Parathyroid adenoma (tissue), 2 donors: ENCODE measurements around the gene FAM83E.
"Not testable (repeated sequence)": the region's sequence is repeated elsewhere in the genome, so short reads cannot be mapped to it uniquely, and the experiment has no call there.

Source experiments
- H2AFZ ChIP-seq: fragments of 300-600 bp; sonication (generic); one replicate; pipeline ENCODE4 v1.7.0; 2017; ENCODE audit warnings: antibody characterized with exemption, mild to moderate bottlenecking
- H3K27ac ChIP-seq: fragments of 300-600 bp; sonication (generic); one replicate; pipeline ENCODE4 v1.7.0; 2017
- H3K27me3 ChIP-seq: fragments of 300-600 bp; sonication (generic); one replicate; pipeline ENCODE4 v1.7.0; 2017; ENCODE audit warnings: low read length; ENCODE audit not compliant: control insufficient read depth, insufficient read depth
- H3K36me3 ChIP-seq: fragments of 300-600 bp; sonication (generic); one replicate; pipeline ENCODE4 v1.7.0; 2017; ENCODE audit warnings: low read length; ENCODE audit not compliant: control insufficient read depth, insufficient read depth
- H3K4me1 ChIP-seq: fragments of 300-600 bp; sonication (generic); one replicate; pipeline ENCODE4 v1.7.0; 2017; ENCODE audit warnings: control low read depth
- H3K4me2 ChIP-seq: fragments of 300-600 bp; sonication (generic); one replicate; pipeline ENCODE4 v1.7.0; 2017; ENCODE audit warnings: low read length
- H3K4me3 ChIP-seq: fragments of 300-600 bp; sonication (generic); one replicate; pipeline ENCODE4 v1.7.0; 2017; ENCODE audit warnings: low read depth, low read length
- H3K79me2 ChIP-seq: fragments of 300-600 bp; sonication (generic); one replicate; pipeline ENCODE4 v1.7.0; 2017; ENCODE audit warnings: control low read depth
- H3K9ac ChIP-seq: fragments of 300-600 bp; sonication (generic); one replicate; pipeline ENCODE4 v1.7.0; 2017; ENCODE audit warnings: mild to moderate bottlenecking
- H3K9me3 ChIP-seq: fragments of 300-600 bp; sonication (generic); one replicate; pipeline ENCODE4 v1.7.0; 2017; ENCODE audit warnings: low read length; ENCODE audit not compliant: control insufficient read depth
- CTCF ChIP-seq: fragments of 300-600 bp; sonication (generic); IDR thresholded peaks from one replicate; pipeline ENCODE4 v1.7.0; 2017; ENCODE audit warnings: antibody characterized with exemption, mild to moderate bottlenecking
- donor health status: primary hyperparathyroidism.

FAM83E gene

GRCh38 chr19:48660852-48661710 lies 46.2 kb upstream of the FAM83E start:
- TF ChIP-seq CTCF, result no peak

GRCh38 chr19:48659768-48660167 lies 44.9 kb upstream of the FAM83E start:
- TF ChIP-seq CTCF, result no peak
- no peak overlapping the region for H3K9ac ChIP-seq
- no peaks in the 10 kb centered on the region for H3K4me1 ChIP-seq
- H3K27me3 ChIP-seq, result no peaks in the 10 kb centered on the region
- H3K27ac ChIP-seq, result no peak overlapping the region
- no peak overlapping the region for H3K4me3 ChIP-seq
- no peaks in the 10 kb centered on the region for H3K36me3 ChIP-seq
- H3K9me3 ChIP-seq, result no peaks in the 10 kb centered on the region
- no peak overlapping the region for H3K4me2 ChIP-seq
- H3K79me2 ChIP-seq, result no peaks in the 10 kb centered on the region
- no peak overlapping the region for H2AFZ ChIP-seq

More at GRCh38 chr19:48660852-48661710, 46.2 kb upstream of the FAM83E start:
- H2AFZ ChIP-seq, result peak overlapping the region; percentile 46
- H3K4me3 ChIP-seq, result no peak overlapping the region
- H3K79me2 ChIP-seq, result no peaks in the 10 kb centered on the region
- no peaks in the 10 kb centered on the region for H3K36me3 ChIP-seq
- peak overlapping the region; percentile 36 for H3K4me2 ChIP-seq
- H3K27ac ChIP-seq, result peak overlapping the region; percentile 58
- H3K4me1 ChIP-seq, result no peaks in the 10 kb centered on the region
- H3K9ac ChIP-seq, result no peak overlapping the region
- no peaks in the 10 kb centered on the region for H3K9me3 ChIP-seq
- no peaks in the 10 kb centered on the region for H3K27me3 ChIP-seq

GRCh38 chr19:48658483-48658882 lies 43.6 kb upstream of the FAM83E start:
- H3K36me3 ChIP-seq, result no peaks in the 10 kb centered on the region
- no peak overlapping the region for H3K4me2 ChIP-seq
- H3K9me3 ChIP-seq, result no peaks in the 10 kb centered on the region
- H3K79me2 ChIP-seq, result no peaks in the 10 kb centered on the region
- H3K4me3 ChIP-seq, result no peak overlapping the region
- H3K4me1 ChIP-seq, result no peaks in the 10 kb centered on the region
- TF ChIP-seq CTCF, result no peak
- H3K27me3 ChIP-seq, result no peaks in the 10 kb centered on the region
- no peak overlapping the region for H2AFZ ChIP-seq
- no peak overlapping the region for H3K9ac ChIP-seq
- no peak overlapping the region for H3K27ac ChIP-seq

- not testable (repeated sequence) for H3K4me1 ChIP-seq, H3K27ac ChIP-seq, H3K9ac ChIP-seq, H3K4me3 ChIP-seq, H2AFZ ChIP-seq, H3K9me3 ChIP-seq, H3K27me3 ChIP-seq, H3K4me2 ChIP-seq, H3K79me2 ChIP-seq, H3K36me3 ChIP-seq
These were observed 43.0 kb upstream of the FAM83E start for GRCh38 chr19:48657828-48658227.

- no peak for TF ChIP-seq CTCF
- Histone ChIP-seq H3K9ac (no peak overlapping the region), H3K9me3 (no peaks in the 10 kb centered on the region), H3K4me3 (no peak overlapping the region), H3K27ac (no peak overlapping the region), H3K27me3 (no peaks in the 10 kb centered on the region), H3K4me2 (no peak overlapping the region), H3K4me1 (no peaks in the 10 kb centered on the region), H2AFZ (peak overlapping the region; percentile 39), H3K36me3 (no peaks in the 10 kb centered on the region), H3K79me2 (no peaks in the 10 kb centered on the region)
These were observed 42.1 kb upstream of the FAM83E start for GRCh38 chr19:48656840-48657474.
